Urinary bladder (tissue), 4 donors: ENCODE results near the gene CAP1. TPM values are rescaled to one million over a fixed set of nuclear protein-coding genes. Genes with fewer than 3 reads are reported as not detected.
"Not testable (repeated sequence)": the region's sequence is repeated elsewhere in the genome, so short reads cannot be mapped to it uniquely, and the experiment has no call there.

Experiments used
- DNase-seq: peaks from one replicate; pipeline ENCODE4 v3.0.0-alpha.2; 2015; ENCODE audit errors: extremely low spot score
- H3K27ac ChIP-seq: one replicate; pipeline ENCODE4 v1.5.1; 2013; ENCODE audit warnings: low read depth, mild to moderate bottlenecking, moderate library complexity
- H3K36me3 ChIP-seq: one replicate; pipeline ENCODE4 v1.6.1; 2013; ENCODE audit warnings: mild to moderate bottlenecking, moderate library complexity; ENCODE audit not compliant: insufficient read depth
- H3K4me1 ChIP-seq: one replicate; pipeline ENCODE4 v1.6.1; 2013; ENCODE audit warnings: mild to moderate bottlenecking, moderate library complexity; ENCODE audit not compliant: insufficient read depth
- H3K4me3 ChIP-seq: one replicate; pipeline ENCODE4 v1.5.1; 2013; ENCODE audit warnings: low read depth, low read length
- WGBS: extraction: QIAGEN DNeasy Blood & Tissue Kit; methylation state at CpG from one replicate; pipeline ENCODE4 v1.1.7; 2013; 5-methylcytosine and 5-hydroxymethylcytosine counted together
- polyA plus RNA-seq: library from polyadenylated mRNA; stranded (reverse); fragments of 200-250 nt; gene quantifications from one replicate; pipeline ENCODE4 v1.2.3, GENCODE V29; 2013
- total RNA-seq: library from RNA; depleted of rRNA; stranded (reverse); fragments of >200 nt; gene quantifications from one replicate; pipeline ENCODE4 v1.2.3, GENCODE V29; 2014
- donor health status: healthy with polysubstance abuse.
- donor health status: healthy.

The CAP1 gene, protein sequence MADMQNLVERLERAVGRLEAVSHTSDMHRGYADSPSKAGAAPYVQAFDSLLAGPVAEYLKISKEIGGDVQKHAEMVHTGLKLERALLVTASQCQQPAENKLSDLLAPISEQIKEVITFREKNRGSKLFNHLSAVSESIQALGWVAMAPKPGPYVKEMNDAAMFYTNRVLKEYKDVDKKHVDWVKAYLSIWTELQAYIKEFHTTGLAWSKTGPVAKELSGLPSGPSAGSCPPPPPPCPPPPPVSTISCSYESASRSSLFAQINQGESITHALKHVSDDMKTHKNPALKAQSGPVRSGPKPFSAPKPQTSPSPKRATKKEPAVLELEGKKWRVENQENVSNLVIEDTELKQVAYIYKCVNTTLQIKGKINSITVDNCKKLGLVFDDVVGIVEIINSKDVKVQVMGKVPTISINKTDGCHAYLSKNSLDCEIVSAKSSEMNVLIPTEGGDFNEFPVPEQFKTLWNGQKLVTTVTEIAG
- total RNA-seq (154 TPM), polyA plus RNA-seq (273 TPM)

GRCh38 chr1:40040511-40041465, at the start of gene CAP1:
Gene CAP1 (plus strand): TSS chr1:40040729. CDS start chr1:40059347, 18,618 bp downstream.
- Histone ChIP-seq H3K4me1 (peaks cover 2% of the 10 kb centered on the region), H3K36me3 (no peaks in the 10 kb centered on the region), H3K4me3 (peak within 1 kb of the TSS; percentile 95), H3K27ac (peak within 1 kb of the TSS; percentile 94)
- DNase-seq, result peak; percentile 97
- WGBS, result under 1% methylated on average over 65 of the region's 65 CpGs

DNA sequence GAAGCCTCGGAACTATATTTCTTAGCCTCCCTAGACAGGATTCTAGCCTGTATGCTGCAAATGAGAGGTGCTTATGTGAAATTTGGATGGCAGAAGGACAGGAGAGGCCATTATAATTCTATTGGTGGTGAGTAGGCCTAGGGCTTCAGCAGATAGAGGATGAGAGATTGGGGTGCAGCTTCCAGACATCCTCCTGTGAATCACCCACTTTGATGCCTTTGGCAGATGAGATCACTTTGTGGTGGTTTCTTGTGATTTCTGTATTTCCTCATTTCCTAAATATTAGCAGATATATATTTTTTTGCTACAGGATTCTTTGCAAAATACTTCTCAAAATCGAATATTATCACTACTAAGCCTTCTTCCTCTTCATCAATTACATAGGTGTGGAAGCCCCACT, 48.3 kb upstream of the CAP1 start:
- no peak overlapping the region for H3K4me3 ChIP-seq

GRCh38 chr1:39992888-39993287, 47.6 kb upstream of the CAP1 start:
- no peaks in the 10 kb centered on the region for H3K4me1 ChIP-seq
- DNase-seq, result no peak
- 96% methylated on average over 5 of the region's 5 CpGs for WGBS

More for the DNA sequence above, 48.3 kb upstream of the CAP1 start:
- Histone ChIP-seq H3K27ac (no peak overlapping the region), H3K36me3 (no peaks in the 10 kb centered on the region), H3K4me1 (no peaks in the 10 kb centered on the region)
- WGBS, result 77% methylated on average over 2 of the region's 2 CpGs
- DNase-seq, result no peak

GRCh38 chr1:39995973-39996393, 44.5 kb upstream of the CAP1 start:
- Histone ChIP-seq H3K4me1 (no peaks in the 10 kb centered on the region), H3K36me3 (no peaks in the 10 kb centered on the region), H3K27ac (no peak overlapping the region), H3K4me3 (no peak overlapping the region)
- DNase-seq, result no peak
- WGBS, result 84% methylated on average over 1 of the region's 1 CpG

More at GRCh38 chr1:39992888-39993287, 47.6 kb upstream of the CAP1 start:
- Histone ChIP-seq H3K36me3 (no peaks in the 10 kb centered on the region), H3K27ac (no peak overlapping the region), H3K4me3 (no peak overlapping the region)

DNA sequence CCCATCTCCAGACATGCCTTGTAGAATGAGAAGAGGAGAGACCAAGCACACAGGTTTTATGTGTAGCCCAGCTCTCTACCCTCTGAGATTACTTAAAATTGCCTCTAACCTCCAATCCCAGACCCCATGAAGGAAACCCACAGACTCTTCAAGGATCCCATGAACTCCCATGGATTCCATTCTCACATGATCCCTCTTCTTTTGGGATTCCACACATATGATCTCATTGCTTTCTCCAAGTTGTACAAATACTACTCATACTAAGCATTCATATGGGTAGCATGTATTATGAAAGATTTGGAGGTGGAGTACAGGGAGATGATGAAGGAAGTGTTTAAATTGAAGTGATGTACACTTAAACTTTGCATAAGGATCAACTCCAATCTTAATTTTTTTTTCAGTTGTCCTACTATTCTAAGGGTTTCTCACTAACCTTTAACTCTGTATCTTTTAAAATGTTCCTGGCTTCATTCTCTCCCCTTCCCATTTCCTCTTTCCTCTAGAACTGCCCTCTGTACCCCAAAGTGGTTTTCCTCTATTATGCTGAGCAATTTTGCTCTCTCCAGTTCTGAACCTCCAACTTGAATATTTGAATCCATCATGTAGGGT, 44.0 kb upstream of the CAP1 start:
- H3K27ac ChIP-seq, result no peak overlapping the region
- no peak for DNase-seq
- H3K36me3 ChIP-seq, result no peaks in the 10 kb centered on the region
- H3K4me3 ChIP-seq, result no peak overlapping the region
- H3K4me1 ChIP-seq, result no peaks in the 10 kb centered on the region

- Histone ChIP-seq H3K27ac (no peak overlapping the region), H3K36me3 (no peaks in the 10 kb centered on the region)
- DNase-seq, result no peak
Measured at GRCh38 chr1:40001456-40001855, 39.1 kb upstream of the CAP1 start.

DNA sequence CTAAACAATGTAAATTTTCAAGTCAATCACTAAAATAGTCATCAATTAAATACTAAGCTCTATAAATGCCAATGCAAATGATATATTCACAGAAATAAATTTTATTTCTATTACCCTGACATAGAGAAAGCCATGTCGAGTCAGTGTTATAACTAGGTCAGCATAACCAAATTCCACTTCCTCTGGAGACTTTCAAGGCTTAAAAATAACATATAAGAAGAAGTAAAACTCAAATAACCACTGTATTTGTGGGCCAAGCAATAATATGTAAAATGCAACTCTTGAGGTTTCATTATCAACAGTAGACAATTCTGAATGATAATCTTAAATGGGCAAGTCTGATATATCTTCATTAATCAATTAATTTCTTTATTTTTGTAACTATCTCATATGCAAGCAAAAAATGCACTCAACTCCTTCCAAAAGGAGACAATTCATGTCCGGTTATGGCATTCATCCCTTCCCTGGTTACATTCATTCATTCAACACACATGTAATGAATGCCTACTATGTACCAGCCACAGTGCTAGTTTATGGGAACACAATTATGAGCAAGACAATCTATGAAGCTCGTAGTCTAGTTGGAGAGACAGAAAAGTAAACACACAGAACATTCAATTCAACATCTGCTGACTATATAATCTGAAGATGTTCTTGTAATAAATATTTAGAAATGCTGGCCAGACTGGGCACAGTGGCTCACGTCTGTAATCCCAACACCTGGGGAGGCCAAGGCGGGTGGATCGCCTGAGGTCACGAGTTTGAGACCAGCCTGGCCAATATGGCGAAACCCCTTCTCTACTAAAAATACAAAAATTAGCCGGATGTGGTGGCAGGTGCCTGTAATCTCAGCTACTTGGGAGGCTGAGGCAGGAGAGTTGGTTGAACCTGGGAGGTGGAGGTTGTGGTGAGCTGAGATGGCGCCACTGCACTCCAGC, 37.1 kb upstream of the CAP1 start:
- WGBS, result 73% methylated on average over 10 of the region's 10 CpGs
- no peak for DNase-seq
- no peak overlapping the region for H3K4me3 ChIP-seq
- no peaks in the 10 kb centered on the region for H3K4me1 ChIP-seq
- no peaks in the 10 kb centered on the region for H3K36me3 ChIP-seq
- no peak overlapping the region for H3K27ac ChIP-seq

More at GRCh38 chr1:40001456-40001855, 39.1 kb upstream of the CAP1 start:
- Histone ChIP-seq H3K4me3 (no peak overlapping the region), H3K4me1 (no peaks in the 10 kb centered on the region)
- WGBS, result 65% methylated on average over 2 of the region's 2 CpGs

GRCh38 chr1:40004857-40005256, 35.7 kb upstream of the CAP1 start:
- H3K27ac ChIP-seq, result no peak overlapping the region
- H3K4me3 ChIP-seq, result no peak overlapping the region
- no peak for DNase-seq
- no peaks in the 10 kb centered on the region for H3K4me1 ChIP-seq
- H3K36me3 ChIP-seq, result no peaks in the 10 kb centered on the region
- WGBS, result 56% methylated on average over 2 of the region's 2 CpGs

DNA sequence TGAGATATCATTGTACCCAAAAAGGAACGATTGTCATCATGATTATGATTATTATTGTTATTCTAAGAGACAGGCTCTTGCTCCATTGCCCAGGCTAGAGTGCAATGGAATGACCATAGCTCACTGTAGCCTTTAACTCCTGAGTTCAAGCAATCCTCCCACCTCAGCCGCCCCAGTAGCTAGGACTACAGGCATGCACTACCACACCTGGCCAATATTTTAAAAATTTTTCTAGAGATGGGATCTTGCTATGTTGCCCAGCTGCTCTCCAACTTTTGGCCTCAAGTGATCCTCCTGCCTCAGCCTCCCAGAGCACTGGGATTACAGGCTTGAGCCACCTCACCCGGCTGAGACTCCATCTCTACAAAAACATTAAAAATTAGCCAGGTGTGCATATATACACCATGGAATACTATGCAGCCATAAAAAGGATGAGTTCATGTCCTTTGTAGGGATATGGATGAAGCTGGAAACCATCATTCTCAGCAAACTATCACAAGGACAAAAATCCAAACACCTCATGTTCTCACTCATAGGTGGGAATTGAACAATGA, 33.0 kb upstream of the CAP1 start:
- not testable (repeated sequence) for H3K36me3 ChIP-seq, DNase-seq, H3K4me1 ChIP-seq, H3K27ac ChIP-seq, H3K4me3 ChIP-seq
- 92% methylated on average over 3 of the region's 3 CpGs for WGBS

DNA sequence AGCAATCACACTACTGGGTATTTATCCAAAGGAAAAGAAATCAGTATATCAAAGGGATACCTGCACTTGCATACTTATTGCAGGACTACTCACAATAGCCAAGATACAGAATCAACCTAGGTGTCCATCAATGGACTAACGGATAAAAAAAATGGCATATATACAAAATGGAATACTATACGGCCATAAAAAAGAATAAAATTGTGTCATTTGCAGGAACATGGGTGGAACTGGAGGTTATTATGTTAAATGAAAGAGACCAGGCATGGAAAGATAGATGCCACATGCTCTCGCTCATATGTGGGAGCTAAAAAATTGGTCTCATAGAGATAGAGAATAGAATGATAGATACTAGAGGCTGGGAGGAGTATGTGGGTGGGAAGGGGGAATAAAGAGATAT, 29.3 kb upstream of the CAP1 start:
- Histone ChIP-seq H3K4me1 (no peaks in the 10 kb centered on the region), H3K27ac (no peak overlapping the region), H3K4me3 (no peak overlapping the region), H3K36me3 (no peaks in the 10 kb centered on the region)
- WGBS, result 94% methylated on average over 3 of the region's 3 CpGs
- no peak for DNase-seq

DNA sequence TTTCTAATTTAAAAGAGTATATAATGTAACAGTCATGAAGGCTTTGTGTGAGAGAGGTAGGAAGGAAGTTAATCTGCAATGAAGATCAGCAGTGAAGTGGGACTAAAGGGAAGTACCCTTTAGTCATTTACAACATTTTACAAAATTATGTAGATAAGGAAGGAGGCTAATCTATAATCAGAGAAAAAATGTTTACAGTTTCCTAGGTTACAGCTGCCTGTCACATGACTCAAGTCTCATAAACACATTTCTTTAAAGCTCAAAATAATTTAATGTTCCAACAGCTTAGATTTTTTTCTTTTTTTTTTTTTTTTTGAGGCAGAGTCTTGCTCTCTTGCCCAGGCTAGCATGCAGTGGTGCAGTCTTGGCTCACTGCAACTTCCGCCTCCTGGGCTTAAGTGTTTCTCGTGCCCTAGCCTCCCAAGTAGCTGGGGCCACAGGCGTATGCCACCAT, 26.2 kb upstream of the CAP1 start:
- no peak overlapping the region for H3K27ac ChIP-seq
- 75% methylated on average over 3 of the region's 3 CpGs for WGBS

GRCh38 chr1:40014812-40015594, 25.5 kb upstream of the CAP1 start:
- DNase-seq, result no peak
- Histone ChIP-seq H3K4me3 (no peak overlapping the region), H3K27ac (no peak overlapping the region), H3K36me3 (no peaks in the 10 kb centered on the region), H3K4me1 (no peaks in the 10 kb centered on the region)
- 64% methylated on average over 10 of the region's 10 CpGs for WGBS

More for the DNA sequence above, 26.2 kb upstream of the CAP1 start:
- Histone ChIP-seq H3K4me1 (no peaks in the 10 kb centered on the region), H3K36me3 (no peaks in the 10 kb centered on the region), H3K4me3 (no peak overlapping the region)
- DNase-seq, result no peak
